HepG2 (cell line): ENCODE results near the gene PSMD12. TPM values are rescaled to one million over a fixed set of nuclear protein-coding genes. Genes with fewer than 3 reads are reported as not detected.
A peak's percentile ranks its signal among the peaks of the same experiment; 100 is the strongest.

Source experiments
- FOXA1 ChIP-seq, 2 experiments: fragments of 450-650 bp in 1 of 2; sonication (generic) in 1 of 2; formaldehyde crosslinking in 1 of 2; IDR thresholded peaks; 2 replicates each; pipeline versions ENCODE4 v1.4.0 to v1.6.1; 2016 to 2020; ENCODE audit warnings: missing genetic modification reagents in 1 of 2
- GATA4 ChIP-seq: sonication (generic); IDR thresholded peaks from 2 replicates; pipeline ENCODE4 v1.6.1; 2016; ENCODE audit warnings: antibody characterized with exemption, low read depth, borderline replicate concordance
- HMGXB4 ChIP-seq, 2 experiments: sonication (generic) in 1 of 2; formaldehyde crosslinking in 1 of 2; IDR thresholded peaks; 2 replicates each; pipeline versions ENCODE4 v1.4.0 to v1.6.1; 2018 to 2020; ENCODE audit warnings: missing genetic modification reagents in 2 of 2, borderline replicate concordance in 1 of 2, low read depth in 1 of 2, mild to moderate bottlenecking in 1 of 2, missing biosample characterization in 1 of 2
- HNF1A ChIP-seq, 2 experiments: sonication (generic) in 1 of 2; formaldehyde crosslinking in 1 of 2; IDR thresholded peaks; 2 replicates each; pipeline versions ENCODE4 v1.4.0 to v1.6.1; 2016 to 2020; ENCODE audit warnings: borderline replicate concordance in 1 of 2, low read depth in 1 of 2, mild to moderate bottlenecking in 1 of 2, missing genetic modification reagents in 1 of 2
- HNF4A ChIP-seq: sonication (generic); formaldehyde crosslinking; IDR thresholded peaks from 2 replicates; pipeline ENCODE4 v1.4.0; 2020; ENCODE audit warnings: missing genetic modification reagents
- KAT7 ChIP-seq: IDR thresholded peaks from 2 replicates; pipeline ENCODE4 v1.6.1; 2018; ENCODE audit warnings: borderline replicate concordance, missing compliant biosample characterization
- MXD4 ChIP-seq: IDR thresholded peaks from 2 replicates; pipeline ENCODE4 v1.6.1; 2016; ENCODE audit warnings: mild to moderate bottlenecking, missing biosample characterization, missing genetic modification reagents
- RARG ChIP-seq: sonication (generic); formaldehyde crosslinking; IDR thresholded peaks from 2 replicates; pipeline ENCODE4 v1.4.0; 2020; ENCODE audit warnings: low read depth, mild to moderate bottlenecking, missing genetic modification reagents
- SMARCE1 ChIP-seq: fragments of 450-650 bp; IDR thresholded peaks from 2 replicates; pipeline ENCODE4 v1.6.1; 2017; ENCODE audit warnings: borderline replicate concordance
- STAT5B ChIP-seq: sonication (generic); formaldehyde crosslinking; IDR thresholded peaks from 2 replicates; pipeline ENCODE4 v1.4.0; 2020; ENCODE audit warnings: missing genetic modification reagents
- ZFP82 ChIP-seq: sonication (generic); formaldehyde crosslinking; IDR thresholded peaks from 2 replicates; pipeline ENCODE4 v1.5.1; 2020; ENCODE audit warnings: mild to moderate bottlenecking, missing genetic modification reagents, borderline replicate concordance
- ZNF10 ChIP-seq: sonication (generic); formaldehyde crosslinking; IDR thresholded peaks from 2 replicates; pipeline ENCODE4 v1.4.0; 2020; ENCODE audit warnings: mild to moderate bottlenecking, low read depth, missing genetic modification reagents, borderline replicate concordance
- ZNF512 ChIP-seq: sonication (generic); formaldehyde crosslinking; IDR thresholded peaks from 2 replicates; pipeline ENCODE4 v1.4.0; 2020; ENCODE audit warnings: mild to moderate bottlenecking, missing genetic modification reagents
- polyA plus RNA-seq, 8 experiments: library from polyadenylated mRNA; depleted of rRNA in 3 of 8; stranded (reverse) in 7 of 8; unstranded in 1 of 8; fragments of >200 nt; fragmentation: Illumina TruSeq in 4 of 8; extraction: Trizol in 4 of 8; gene quantifications; 2 replicates each; pipeline versions ENCODE4 v1.2.1 to v1.2.3, GENCODE V29; 2011 to 2016; ENCODE audit warnings: low read depth in 4 of 8, missing spikeins in 1 of 8, mixed read lengths in 1 of 8; ENCODE audit not compliant: insufficient read depth in 1 of 8
- total RNA-seq, 5 experiments: library from RNA; depleted of rRNA; stranded (reverse); fragments of >200 nt; fragmentation: Illumina TruSeq; extraction: Trizol; gene quantifications; 2 replicates each; pipeline ENCODE4 v1.2.3, GENCODE V29; 2016; ENCODE audit warnings: low read depth in 1 of 5
- TF ChIP-seq, protein P1 (sequence below): sonication (generic); formaldehyde crosslinking; IDR thresholded peaks from 2 replicates; pipeline ENCODE4 v1.9.0; 2021; ENCODE audit warnings: missing genetic modification reagents, borderline replicate concordance
- TF ChIP-seq, protein P2 (sequence below): sonication (generic); formaldehyde crosslinking; IDR thresholded peaks from 2 replicates; pipeline ENCODE4 v1.4.0; 2020; ENCODE audit warnings: missing genetic modification reagents

The PSMD12 gene
- total and polyA plus RNA-seq, 2 of the 13 experiments (the other 11 are each of a cell fraction or from before 2014, with no cell fraction given), result 27.4 to 71.7 TPM

- no peak for TF ChIP-seq SMARCE1
- TF ChIP-seq RARG (CRISPR knock-in tag), result no peak
- TF ChIP-seq, protein P1, sequence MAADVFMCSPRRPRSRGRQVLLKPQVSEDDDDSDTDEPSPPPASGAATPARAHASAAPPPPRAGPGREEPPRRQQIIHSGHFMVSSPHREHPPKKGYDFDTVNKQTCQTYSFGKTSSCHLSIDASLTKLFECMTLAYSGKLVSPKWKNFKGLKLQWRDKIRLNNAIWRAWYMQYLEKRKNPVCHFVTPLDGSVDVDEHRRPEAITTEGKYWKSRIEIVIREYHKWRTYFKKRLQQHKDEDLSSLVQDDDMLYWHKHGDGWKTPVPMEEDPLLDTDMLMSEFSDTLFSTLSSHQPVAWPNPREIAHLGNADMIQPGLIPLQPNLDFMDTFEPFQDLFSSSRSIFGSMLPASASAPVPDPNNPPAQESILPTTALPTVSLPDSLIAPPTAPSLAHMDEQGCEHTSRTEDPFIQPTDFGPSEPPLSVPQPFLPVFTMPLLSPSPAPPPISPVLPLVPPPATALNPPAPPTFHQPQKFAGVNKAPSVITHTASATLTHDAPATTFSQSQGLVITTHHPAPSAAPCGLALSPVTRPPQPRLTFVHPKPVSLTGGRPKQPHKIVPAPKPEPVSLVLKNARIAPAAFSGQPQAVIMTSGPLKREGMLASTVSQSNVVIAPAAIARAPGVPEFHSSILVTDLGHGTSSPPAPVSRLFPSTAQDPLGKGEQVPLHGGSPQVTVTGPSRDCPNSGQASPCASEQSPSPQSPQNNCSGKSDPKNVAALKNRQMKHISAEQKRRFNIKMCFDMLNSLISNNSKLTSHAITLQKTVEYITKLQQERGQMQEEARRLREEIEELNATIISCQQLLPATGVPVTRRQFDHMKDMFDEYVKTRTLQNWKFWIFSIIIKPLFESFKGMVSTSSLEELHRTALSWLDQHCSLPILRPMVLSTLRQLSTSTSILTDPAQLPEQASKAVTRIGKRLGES (CRISPR knock-in tag), result no peak
- no peak for TF ChIP-seq ZNF10 (CRISPR knock-in tag)
- TF ChIP-seq FOXA1 (IDR thresholded peaks at IDR 0.05), result no peak
- TF ChIP-seq FOXA1 (CRISPR knock-in tag; IDR thresholded peaks at IDR 0.05), result 0 out of 2 replicates have a peak, but pooled peaks have one; percentile 3
- TF ChIP-seq ZFP82, result 0 out of 2 replicates have a peak, but pooled peaks have one; percentile 35
- peak; percentile 50 to 87; a peak in 3 of 4 replicates for TF ChIP-seq HMGXB4 (CRISPR knock-in tag; IDR thresholded peaks at IDR 0.05; ENCODE audit: borderline replicate concordance in 1 of 2, low read depth in 1 of 2)
- no peak for TF ChIP-seq HNF1A (IDR thresholded peaks at IDR 0.05; ENCODE audit: low read depth)
- no peak for TF ChIP-seq HNF1A (CRISPR knock-in tag; IDR thresholded peaks at IDR 0.05; ENCODE audit: borderline replicate concordance)
- no peak for TF ChIP-seq HNF4A (CRISPR knock-in tag)
- TF ChIP-seq ZNF512 (CRISPR knock-in tag), result no peak
- no peak for TF ChIP-seq MXD4 (CRISPR knock-in tag)
- no peak for TF ChIP-seq STAT5B
- TF ChIP-seq, protein P2, sequence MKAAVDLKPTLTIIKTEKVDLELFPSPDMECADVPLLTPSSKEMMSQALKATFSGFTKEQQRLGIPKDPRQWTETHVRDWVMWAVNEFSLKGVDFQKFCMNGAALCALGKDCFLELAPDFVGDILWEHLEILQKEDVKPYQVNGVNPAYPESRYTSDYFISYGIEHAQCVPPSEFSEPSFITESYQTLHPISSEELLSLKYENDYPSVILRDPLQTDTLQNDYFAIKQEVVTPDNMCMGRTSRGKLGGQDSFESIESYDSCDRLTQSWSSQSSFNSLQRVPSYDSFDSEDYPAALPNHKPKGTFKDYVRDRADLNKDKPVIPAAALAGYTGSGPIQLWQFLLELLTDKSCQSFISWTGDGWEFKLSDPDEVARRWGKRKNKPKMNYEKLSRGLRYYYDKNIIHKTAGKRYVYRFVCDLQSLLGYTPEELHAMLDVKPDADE, result no peak
- TF ChIP-seq GATA4, result no peak
- peak; percentile 51; the same call in 1 of the 2 replicates for TF ChIP-seq KAT7 (CRISPR knock-in tag)
These were observed 10.5 kb upstream of the PSMD12 start, which contains the start of gene PITPNC1 (continued) for GRCh38 chr17:67376737-67377487.
